T-helper 1 cell treated with Interleukin-12 subunit alpha and Interleukin-12 subunit beta and Interleukin-4 antibody, amounts not matched to agents 30 ng/mL and 1 ng/mL, for 36 hours (primary cell): ENCODE results near the gene TENM4. TPM values are rescaled to one million over a fixed set of nuclear protein-coding genes. Genes with fewer than 3 reads are reported as not detected.

Source experiments
- intact Hi-C: fragments of 100-400 bp; cut with micrococcal nuclease; formaldehyde crosslinking; loops from one replicate; pipeline ENCODE4 v1.15.1; 2024
- total RNA-seq: library from RNA; stranded (reverse); gene quantifications from 2 replicates; pipeline ENCODE4 v1.2.3, GENCODE V29; 2022

Gene TENM4
- total RNA-seq, 1 donor from 2014 or later, result not detected

- intact Hi-C loops, result no loop called here
Observed at GRCh38 chr11:79089601-79090000, 351.2 kb downstream of the TENM4 start.

GRCh38 chr11:79088967-79089366 is 351.9 kb downstream of the TENM4 start:
- intact Hi-C loops, result no loop called here

- intact Hi-C loops, result no loop called here
Observed at GRCh38 chr11:79087961-79088318, 352.9 kb downstream of the TENM4 start.

GRCh38 chr11:79087238-79087960 is 353.4 kb downstream of the TENM4 start:
- intact Hi-C loops, result no loop called here

GRCh38 chr11:79086056-79086455 is 354.8 kb downstream of the TENM4 start:
- intact Hi-C loops, result no loop called here

- intact Hi-C loops, result no loop called here
Observed at GRCh38 chr11:79084382-79084781, 356.4 kb downstream of the TENM4 start.

GRCh38 chr11:79083352-79083751 is 357.5 kb downstream of the TENM4 start:
- intact Hi-C loops, result no loop called here

GRCh38 chr11:79082907-79083306 is 357.9 kb downstream of the TENM4 start:
- intact Hi-C loops, result no loop called here

- intact Hi-C loops, result no loop called here
Observed at GRCh38 chr11:79082280-79082679, 358.6 kb downstream of the TENM4 start.

- intact Hi-C loops, result no loop called here
Observed at GRCh38 chr11:79081471-79082031, 359.3 kb downstream of the TENM4 start.

GRCh38 chr11:79080551-79080950 is 360.3 kb downstream of the TENM4 start:
- intact Hi-C loops, result no loop called here

GRCh38 chr11:79078999-79079398 is 361.8 kb downstream of the TENM4 start:
- intact Hi-C loops, result no loop called here

GRCh38 chr11:79078456-79078855 is 362.4 kb downstream of the TENM4 start:
- intact Hi-C loops, result no loop called here

- intact Hi-C loops, result no loop called here
Observed at GRCh38 chr11:79077702-79078330, 363.0 kb downstream of the TENM4 start.

GRCh38 chr11:79076526-79077115 is 364.2 kb downstream of the TENM4 start:
- intact Hi-C loops, result no loop called here

GRCh38 chr11:79074547-79074946 is 366.3 kb downstream of the TENM4 start:
- intact Hi-C loops, result no loop called here

GRCh38 chr11:79071190-79071589 is 369.6 kb downstream of the TENM4 start:
- intact Hi-C loops, result no loop called here

GRCh38 chr11:79070518-79070917 is 370.3 kb downstream of the TENM4 start:
- intact Hi-C loops, result no loop called here

GRCh38 chr11:79069504-79069903 is 371.3 kb downstream of the TENM4 start:
- intact Hi-C loops, result no loop called here

GRCh38 chr11:79068356-79068755 is 372.5 kb downstream of the TENM4 start:
- intact Hi-C loops, result no loop called here

GRCh38 chr11:79067352-79067679 is 373.5 kb downstream of the TENM4 start:
- intact Hi-C loops, result no loop called here
